ENCODE results near the gene CHRNB4.

DNA sequence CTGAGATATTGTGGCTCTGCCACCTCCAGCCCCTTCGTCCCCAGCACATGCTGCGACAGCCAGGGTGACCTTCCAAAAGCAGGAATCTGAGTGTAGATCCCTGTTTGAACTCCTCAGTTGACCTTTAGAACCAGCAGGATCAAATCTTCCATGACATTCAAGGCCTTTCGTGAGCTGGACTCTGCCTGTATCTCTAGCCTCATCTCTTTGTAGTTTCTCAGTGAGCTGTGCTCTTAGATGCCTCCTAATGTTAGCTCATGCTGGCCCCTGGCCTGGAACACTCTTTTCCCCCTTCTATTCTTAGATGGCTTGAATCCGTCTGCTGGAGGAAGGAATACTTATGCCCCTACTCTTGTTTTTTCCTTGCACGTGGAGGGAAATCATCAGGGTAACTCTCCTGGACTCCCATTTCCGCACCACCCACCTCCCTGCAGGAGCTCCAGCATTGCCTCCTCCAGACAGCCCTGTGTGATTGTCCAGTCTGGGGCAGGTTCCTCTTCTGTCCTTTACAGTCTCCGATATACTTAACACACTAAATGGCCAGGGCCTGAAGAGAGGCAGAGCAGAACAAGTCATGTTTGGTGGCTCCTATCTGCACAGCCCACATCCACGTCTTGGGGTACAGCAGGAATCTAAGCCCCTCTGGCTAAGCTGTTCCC is 26.7 kb upstream of the CHRNB4 start:
- no peak for TF ChIP-seq EZH2 (IDR thresholded peaks at IDR 0.05; ENCODE audit: low read depth)
- TF ChIP-seq CTCF (conservative IDR thresholded peaks at IDR 0.05), result no peak
